Measurements from ENCODE around the gene EMX1.

DNA sequence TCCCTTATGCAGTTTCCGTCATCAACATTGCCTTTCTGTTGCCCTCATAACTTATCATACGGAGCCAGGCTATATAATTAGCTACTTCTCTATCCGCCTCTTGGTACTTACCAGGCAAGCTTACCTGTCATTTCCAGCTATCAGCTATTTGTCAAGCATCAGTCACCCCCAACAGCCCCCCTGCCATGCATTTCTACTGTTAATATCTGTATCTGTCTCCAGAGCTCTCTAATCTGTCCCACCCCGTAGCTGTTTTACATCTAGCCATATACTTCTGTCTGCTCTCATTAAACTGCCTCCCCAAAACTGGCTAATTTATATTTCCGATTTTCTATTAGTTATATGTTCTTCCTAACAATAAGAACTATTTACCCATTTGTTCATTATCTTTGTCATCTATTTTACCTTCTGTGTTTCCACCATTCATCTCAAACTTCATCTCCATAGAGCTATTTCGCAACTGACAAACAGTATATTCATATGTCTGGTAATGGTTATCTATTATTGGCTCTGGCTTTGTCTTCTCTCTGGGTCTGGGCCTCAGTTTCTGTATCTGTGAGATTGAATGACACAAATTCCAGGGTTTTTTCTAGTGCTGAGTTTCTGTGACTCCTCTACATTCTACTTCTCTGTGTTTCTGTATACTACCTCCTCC is 9.6 kb downstream of the EMX1 start:
- TF ChIP-seq, protein P1, sequence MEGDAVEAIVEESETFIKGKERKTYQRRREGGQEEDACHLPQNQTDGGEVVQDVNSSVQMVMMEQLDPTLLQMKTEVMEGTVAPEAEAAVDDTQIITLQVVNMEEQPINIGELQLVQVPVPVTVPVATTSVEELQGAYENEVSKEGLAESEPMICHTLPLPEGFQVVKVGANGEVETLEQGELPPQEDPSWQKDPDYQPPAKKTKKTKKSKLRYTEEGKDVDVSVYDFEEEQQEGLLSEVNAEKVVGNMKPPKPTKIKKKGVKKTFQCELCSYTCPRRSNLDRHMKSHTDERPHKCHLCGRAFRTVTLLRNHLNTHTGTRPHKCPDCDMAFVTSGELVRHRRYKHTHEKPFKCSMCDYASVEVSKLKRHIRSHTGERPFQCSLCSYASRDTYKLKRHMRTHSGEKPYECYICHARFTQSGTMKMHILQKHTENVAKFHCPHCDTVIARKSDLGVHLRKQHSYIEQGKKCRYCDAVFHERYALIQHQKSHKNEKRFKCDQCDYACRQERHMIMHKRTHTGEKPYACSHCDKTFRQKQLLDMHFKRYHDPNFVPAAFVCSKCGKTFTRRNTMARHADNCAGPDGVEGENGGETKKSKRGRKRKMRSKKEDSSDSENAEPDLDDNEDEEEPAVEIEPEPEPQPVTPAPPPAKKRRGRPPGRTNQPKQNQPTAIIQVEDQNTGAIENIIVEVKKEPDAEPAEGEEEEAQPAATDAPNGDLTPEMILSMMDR (conservative IDR thresholded peaks at IDR 0.05; ENCODE audit: low read length): no peak
- TF ChIP-seq EZH2phosphoT487 (IDR thresholded peaks at IDR 0.05; ENCODE audit: borderline replicate concordance, low read depth, low read length): no peak
